HG03060 (cell line): ENCODE results near the gene C11orf24.
"Not testable (repeated sequence)": the region's sequence is repeated elsewhere in the genome, so short reads cannot be mapped to it uniquely, and the experiment has no call there.

Source experiments
- ATAC-seq: cut with Tn5 transposase; IDR thresholded peaks from one replicate; pipeline ENCODE4 v1.9.1; 2021; ENCODE audit warnings: low read depth, moderate number of reproducible peaks; ENCODE audit not compliant: unreplicated experiment

Gene C11orf24

DNA sequence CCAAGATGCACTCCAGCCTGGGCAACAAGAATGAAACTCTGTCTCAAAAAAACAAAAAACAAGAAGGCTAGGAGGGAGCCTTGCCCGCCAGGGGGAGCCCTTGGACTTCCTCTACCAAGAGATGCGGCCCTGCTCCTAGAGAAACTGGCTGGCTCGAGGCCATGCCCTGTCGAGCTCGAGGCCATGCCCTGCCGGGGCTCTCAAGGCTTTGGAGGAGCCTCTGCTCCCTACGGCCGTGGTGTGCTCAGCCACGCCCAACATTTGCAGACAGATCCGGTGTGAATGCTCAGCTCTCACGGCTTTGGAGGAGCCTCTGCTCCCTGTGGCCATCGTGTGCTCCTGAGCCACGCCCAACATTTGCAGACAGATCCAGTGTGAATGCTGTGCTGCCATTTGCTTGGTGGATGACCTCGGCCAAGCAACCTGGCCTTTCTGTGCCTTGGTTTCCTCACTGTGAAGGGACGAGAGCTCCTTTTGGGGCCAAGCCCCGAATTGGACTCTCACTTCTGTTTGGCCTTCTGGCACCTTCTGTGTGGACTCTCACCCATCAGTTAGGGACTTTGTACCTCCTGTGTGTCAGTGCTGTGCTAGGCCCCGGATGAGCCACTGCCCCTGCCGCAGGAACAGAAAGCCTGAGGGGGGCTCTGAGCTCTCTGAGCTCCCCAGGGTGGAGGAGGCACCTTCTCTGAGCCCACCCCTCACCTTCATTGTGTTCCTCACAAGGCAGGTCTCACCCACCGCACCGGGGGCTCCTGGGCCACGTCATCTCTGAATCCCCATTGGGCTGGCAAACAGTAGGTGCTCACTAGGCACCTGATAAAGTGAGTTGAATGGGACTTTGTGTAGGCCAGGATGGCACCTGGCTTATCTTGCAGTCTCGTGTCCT, 14.1 kb downstream of the C11orf24 start:
- ATAC-seq = no peak

GRCh38 chr11:68256331-68256741, 15.4 kb downstream of the C11orf24 start:
- ATAC-seq = no peak

- no peak for ATAC-seq
Measured at GRCh38 chr11:68255526-68255925, 16.2 kb downstream of the C11orf24 start.

GRCh38 chr11:68254421-68254820, 17.4 kb downstream of the C11orf24 start:
- ATAC-seq = no peak

- ATAC-seq = no peak
Measured at GRCh38 chr11:68251765-68252164, 20.0 kb downstream of the C11orf24 start.

GRCh38 chr11:68244912-68245311, 26.9 kb downstream of the C11orf24 start:
- ATAC-seq = not testable (repeated sequence)

GRCh38 chr11:68243847-68244246, 27.9 kb downstream of the C11orf24 start:
- not testable (repeated sequence) for ATAC-seq

- ATAC-seq = no peak
Measured at GRCh38 chr11:68242616-68243015, 29.2 kb downstream of the C11orf24 start.

DNA sequence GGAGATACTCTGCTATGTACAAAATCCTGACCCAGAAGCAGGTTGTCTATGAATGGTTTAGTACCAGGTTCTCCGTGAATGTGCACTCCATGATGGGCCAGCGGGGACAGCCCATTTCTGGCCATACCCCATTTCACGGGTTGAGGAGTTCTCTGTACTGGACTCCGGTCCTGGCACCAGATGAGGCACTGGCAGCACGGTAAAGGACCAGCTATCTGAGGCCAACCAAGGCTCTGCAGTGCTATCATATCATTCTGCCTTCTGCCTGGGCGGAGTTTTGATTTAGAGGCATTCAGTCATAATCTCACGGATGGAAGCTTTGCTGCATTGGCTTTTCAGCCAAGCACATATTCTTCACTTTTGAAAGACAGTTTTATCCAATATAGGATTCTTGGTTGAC, 40.2 kb downstream of the C11orf24 start:
- ATAC-seq = no peak

GRCh38 chr11:68229601-68230000, 42.2 kb downstream of the C11orf24 start:
- no peak for ATAC-seq

DNA sequence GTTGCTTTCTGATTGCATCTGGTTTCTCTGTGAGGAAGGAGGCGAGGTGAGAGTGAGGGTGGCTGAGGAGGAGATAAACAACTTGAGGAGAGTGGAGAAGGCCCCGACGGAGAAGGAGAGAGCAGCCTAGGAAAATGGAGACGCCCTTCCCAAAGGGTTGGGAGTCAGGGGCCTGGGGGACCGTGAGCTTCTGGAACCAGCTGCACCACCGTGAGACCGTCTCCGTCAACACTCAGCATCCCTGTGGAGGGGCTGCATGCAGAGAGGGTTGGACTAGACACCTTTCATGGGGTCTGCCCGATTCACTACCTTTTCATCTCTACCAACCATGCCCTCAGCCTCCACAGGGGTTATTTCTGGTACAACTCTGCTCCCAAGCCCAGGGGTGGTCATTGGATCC, 45.4 kb downstream of the C11orf24 start:
- no peak for ATAC-seq

- ATAC-seq = no peak
Measured at GRCh38 chr11:68224606-68225005, 47.2 kb downstream of the C11orf24 start.

GRCh38 chr11:68223275-68223674, 48.5 kb downstream of the C11orf24 start:
- ATAC-seq = no peak

GRCh38 chr11:68221406-68221805, 50.4 kb downstream of the C11orf24 start:
- ATAC-seq = no peak

- no peak for ATAC-seq
Measured at GRCh38 chr11:68216171-68216938, 55.4 kb downstream of the C11orf24 start.

DNA sequence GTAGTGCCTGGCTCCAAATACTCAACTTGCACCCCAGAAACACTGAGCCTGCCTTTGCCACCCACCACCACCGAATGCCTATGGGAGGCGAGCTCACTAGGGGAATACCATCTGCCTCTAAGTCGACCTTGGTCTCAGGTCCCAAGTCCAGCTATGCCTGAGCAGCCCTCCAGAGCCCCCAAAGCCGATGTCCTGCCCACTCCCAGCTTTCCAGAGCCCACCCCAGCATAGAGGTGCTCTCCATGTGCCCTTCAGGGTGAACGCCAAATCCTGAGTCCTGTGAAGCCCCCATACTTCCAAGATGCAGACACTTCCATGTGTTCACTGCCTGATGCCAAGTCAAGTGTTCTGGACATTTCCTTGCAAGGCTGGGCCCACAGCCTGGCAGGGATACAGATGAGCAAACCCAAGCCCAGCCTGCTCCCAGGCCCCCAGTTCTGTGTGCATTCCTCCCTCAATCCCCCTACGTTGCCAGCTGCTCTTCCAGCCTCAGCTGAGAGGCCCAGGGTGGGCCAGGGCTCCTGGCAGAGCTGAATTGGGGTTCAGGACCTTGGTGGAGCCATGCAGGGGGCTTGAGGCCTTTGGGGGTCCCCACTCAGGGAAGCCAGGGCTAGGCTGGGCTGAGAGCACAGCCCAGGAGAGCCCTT, 56.1 kb downstream of the C11orf24 start:
- no peak for ATAC-seq

DNA sequence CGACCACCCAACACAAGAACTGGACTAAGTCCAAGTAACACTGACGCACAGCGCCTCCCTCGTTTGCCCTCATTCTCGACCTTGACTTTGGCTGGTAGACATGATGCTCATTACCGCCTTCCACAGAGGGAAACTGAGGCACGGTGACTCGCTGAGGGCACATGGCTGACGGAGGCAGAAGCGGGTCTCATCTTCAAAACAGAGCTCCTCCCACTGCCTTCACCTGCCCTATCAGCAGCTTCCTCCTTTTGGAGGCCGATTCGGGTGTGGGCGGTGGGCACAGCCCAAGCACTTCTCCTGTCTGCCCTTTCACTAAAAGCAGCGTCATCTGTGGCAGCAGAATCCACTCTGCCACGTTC, 56.7 kb downstream of the C11orf24 start:
- no peak for ATAC-seq

GRCh38 chr11:68214173-68215086, 57.3 kb downstream of the C11orf24 start:
- ATAC-seq = no peak

DNA sequence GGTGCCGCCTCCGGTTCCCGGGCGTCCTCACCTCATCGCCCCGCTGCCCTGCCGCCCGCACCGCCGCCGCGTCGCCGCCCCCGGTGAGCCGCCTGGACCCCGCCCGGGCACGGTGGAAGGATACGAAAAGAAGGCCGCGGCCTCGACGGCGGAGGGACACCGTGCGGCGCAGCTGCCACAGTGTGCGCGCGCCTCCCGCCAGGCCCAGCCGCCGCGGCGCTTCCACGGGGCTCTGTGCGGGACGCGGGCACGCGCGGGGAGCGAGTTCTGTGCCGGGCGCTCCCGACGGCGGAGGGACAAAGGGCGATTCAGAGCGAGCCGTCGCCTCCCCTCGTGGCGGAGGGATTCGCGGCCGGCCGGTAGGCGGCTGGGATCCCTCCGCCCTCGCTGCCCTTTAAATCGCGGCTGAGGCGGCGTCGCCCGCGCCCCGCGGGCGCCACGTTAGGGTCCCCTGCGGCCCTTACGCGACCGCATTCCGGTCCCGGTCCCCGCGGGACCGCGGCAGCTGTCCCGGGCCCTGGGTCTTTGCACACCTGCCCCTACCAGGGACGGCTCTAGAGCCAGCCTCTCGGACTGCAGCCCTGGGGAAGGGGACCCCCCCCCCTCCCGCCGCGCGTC, 58.1 kb downstream of the C11orf24 start:
- ATAC-seq = peak; percentile 45

GRCh38 chr11:68213135-68213515, 58.6 kb downstream of the C11orf24 start, which contains the start of gene KMT5B:
Gene KMT5B (minus strand): TSS chr11:68213296. CDS start chr11:68190076, 23,220 bp downstream.
- no peak for ATAC-seq
